ENCODE measurements around the gene FOCAD.

The FOCAD gene

GRCh38 chr9:20746967-20747366, 62.9 kb downstream of the FOCAD start:
- TF ChIP-seq POLR2A (IDR thresholded peaks at IDR 0.05; ENCODE audit: low read depth, low read length) (no peak), SPI1 (IDR thresholded peaks at IDR 0.05; ENCODE audit: low read depth, low read length) (no peak), POU2F2 (IDR thresholded peaks at IDR 0.05; ENCODE audit: low read depth, low read length) (no peak), POLR2AphosphoS5 (IDR thresholded peaks at IDR 0.05; ENCODE audit: low read depth, low read length) (no peak), PAX5 (IDR thresholded peaks at IDR 0.05; ENCODE audit: insufficient read depth, low read length, severe bottlenecking) (no peak), TAF1 (IDR thresholded peaks at IDR 0.05; ENCODE audit: low read depth, low read length) (no peak)
- DNase-seq (ENCODE audit: insufficient read length, low spot score) (no peak), FAIRE-seq (no peak)

GRCh38 chr9:20749496-20750198, 65.6 kb downstream of the FOCAD start:
- DNase-seq (ENCODE audit: insufficient read length, low spot score), result no peak
- no peak for FAIRE-seq

GRCh38 chr9:20753761-20754160, 69.7 kb downstream of the FOCAD start:
- TF ChIP-seq SPI1 (IDR thresholded peaks at IDR 0.05; ENCODE audit: low read depth, low read length), result no peak
- TF ChIP-seq PAX5 (IDR thresholded peaks at IDR 0.05; ENCODE audit: insufficient read depth, low read length, severe bottlenecking), result no peak
- TF ChIP-seq POLR2A (IDR thresholded peaks at IDR 0.05; ENCODE audit: low read depth, low read length), result no peak
- no peak for TF ChIP-seq POU2F2 (IDR thresholded peaks at IDR 0.05; ENCODE audit: low read depth, low read length)
- TF ChIP-seq POLR2AphosphoS5 (IDR thresholded peaks at IDR 0.05; ENCODE audit: low read depth, low read length), result no peak
- TF ChIP-seq TAF1 (IDR thresholded peaks at IDR 0.05; ENCODE audit: low read depth, low read length), result no peak
- DNase-seq (ENCODE audit: insufficient read length, low spot score), result no peak
- FAIRE-seq, result no peak

More at GRCh38 chr9:20749496-20750198, 65.6 kb downstream of the FOCAD start:
- TF ChIP-seq POLR2AphosphoS5 (IDR thresholded peaks at IDR 0.05; ENCODE audit: low read depth, low read length), result no peak
- TF ChIP-seq SPI1 (IDR thresholded peaks at IDR 0.05; ENCODE audit: low read depth, low read length), result no peak
- no peak for TF ChIP-seq TAF1 (IDR thresholded peaks at IDR 0.05; ENCODE audit: low read depth, low read length)
- TF ChIP-seq PAX5 (IDR thresholded peaks at IDR 0.05; ENCODE audit: insufficient read depth, low read length, severe bottlenecking), result no peak
- TF ChIP-seq POLR2A (IDR thresholded peaks at IDR 0.05; ENCODE audit: low read depth, low read length), result no peak
- TF ChIP-seq POU2F2 (IDR thresholded peaks at IDR 0.05; ENCODE audit: low read depth, low read length), result no peak

- DNase-seq (ENCODE audit: insufficient read length, low spot score) (no peak), FAIRE-seq (no peak)
- TF ChIP-seq POLR2AphosphoS5 (IDR thresholded peaks at IDR 0.05; ENCODE audit: low read depth, low read length) (no peak), SPI1 (IDR thresholded peaks at IDR 0.05; ENCODE audit: low read depth, low read length) (no peak), TAF1 (IDR thresholded peaks at IDR 0.05; ENCODE audit: low read depth, low read length) (no peak), PAX5 (IDR thresholded peaks at IDR 0.05; ENCODE audit: insufficient read depth, low read length, severe bottlenecking) (no peak), POU2F2 (IDR thresholded peaks at IDR 0.05; ENCODE audit: low read depth, low read length) (no peak), POLR2A (IDR thresholded peaks at IDR 0.05; ENCODE audit: low read depth, low read length) (no peak)
Observed at GRCh38 chr9:20754556-20754955, 70.5 kb downstream of the FOCAD start.

GRCh38 chr9:20760246-20760891, 76.3 kb downstream of the FOCAD start:
- FAIRE-seq, result no peak
- TF ChIP-seq TAF1 (IDR thresholded peaks at IDR 0.05; ENCODE audit: low read depth, low read length) (no peak), POU2F2 (IDR thresholded peaks at IDR 0.05; ENCODE audit: low read depth, low read length) (no peak), SPI1 (IDR thresholded peaks at IDR 0.05; ENCODE audit: low read depth, low read length) (no peak), POLR2A (IDR thresholded peaks at IDR 0.05; ENCODE audit: low read depth, low read length) (no peak), PAX5 (IDR thresholded peaks at IDR 0.05; ENCODE audit: insufficient read depth, low read length, severe bottlenecking) (no peak), POLR2AphosphoS5 (IDR thresholded peaks at IDR 0.05; ENCODE audit: low read depth, low read length) (no peak)
- DNase-seq (ENCODE audit: insufficient read length, low spot score), result no peak

- no peak for FAIRE-seq
- no peak for DNase-seq (ENCODE audit: insufficient read length, low spot score)
- TF ChIP-seq PAX5 (IDR thresholded peaks at IDR 0.05; ENCODE audit: insufficient read depth, low read length, severe bottlenecking) (no peak), TAF1 (IDR thresholded peaks at IDR 0.05; ENCODE audit: low read depth, low read length) (no peak), POU2F2 (IDR thresholded peaks at IDR 0.05; ENCODE audit: low read depth, low read length) (no peak), POLR2AphosphoS5 (IDR thresholded peaks at IDR 0.05; ENCODE audit: low read depth, low read length) (no peak), POLR2A (IDR thresholded peaks at IDR 0.05; ENCODE audit: low read depth, low read length) (no peak), SPI1 (IDR thresholded peaks at IDR 0.05; ENCODE audit: low read depth, low read length) (no peak)
Observed at GRCh38 chr9:20770947-20771346, 86.9 kb downstream of the FOCAD start.

- no peak for DNase-seq (ENCODE audit: insufficient read length, low spot score)
- no peak for FAIRE-seq
- no peak for TF ChIP-seq PAX5 (IDR thresholded peaks at IDR 0.05; ENCODE audit: insufficient read depth, low read length, severe bottlenecking)
Observed at GRCh38 chr9:20771729-20772128, 87.7 kb downstream of the FOCAD start.

GRCh38 chr9:20775683-20776082, 91.6 kb downstream of the FOCAD start:
- DNase-seq (ENCODE audit: insufficient read length, low spot score) (no peak), FAIRE-seq (no peak)
- TF ChIP-seq POLR2AphosphoS5 (IDR thresholded peaks at IDR 0.05; ENCODE audit: low read depth, low read length) (no peak), SPI1 (IDR thresholded peaks at IDR 0.05; ENCODE audit: low read depth, low read length) (no peak), POU2F2 (IDR thresholded peaks at IDR 0.05; ENCODE audit: low read depth, low read length) (no peak), PAX5 (IDR thresholded peaks at IDR 0.05; ENCODE audit: insufficient read depth, low read length, severe bottlenecking) (no peak), TAF1 (IDR thresholded peaks at IDR 0.05; ENCODE audit: low read depth, low read length) (no peak), POLR2A (IDR thresholded peaks at IDR 0.05; ENCODE audit: low read depth, low read length) (no peak)

- DNase-seq (ENCODE audit: insufficient read length, low spot score) (no peak), FAIRE-seq (no peak)
Observed at GRCh38 chr9:20781092-20781491, 97.0 kb downstream of the FOCAD start.

GRCh38 chr9:20782289-20782688, 98.2 kb downstream of the FOCAD start:
- TF ChIP-seq POU2F2 (IDR thresholded peaks at IDR 0.05; ENCODE audit: low read depth, low read length), result no peak
- TF ChIP-seq PAX5 (IDR thresholded peaks at IDR 0.05; ENCODE audit: insufficient read depth, low read length, severe bottlenecking), result no peak
- TF ChIP-seq POLR2A (IDR thresholded peaks at IDR 0.05; ENCODE audit: low read depth, low read length), result no peak
- no peak for TF ChIP-seq POLR2AphosphoS5 (IDR thresholded peaks at IDR 0.05; ENCODE audit: low read depth, low read length)
- TF ChIP-seq TAF1 (IDR thresholded peaks at IDR 0.05; ENCODE audit: low read depth, low read length), result no peak
- FAIRE-seq, result no peak
- DNase-seq (ENCODE audit: insufficient read length, low spot score), result no peak

More at GRCh38 chr9:20781092-20781491, 97.0 kb downstream of the FOCAD start:
- no peak for TF ChIP-seq POLR2AphosphoS5 (IDR thresholded peaks at IDR 0.05; ENCODE audit: low read depth, low read length)

Measured in GM12891 (cell line).